H9 (cell line): ENCODE data around the gene PI4K2A. TPM values are rescaled to one million over a fixed set of nuclear protein-coding genes. Genes with fewer than 3 reads are reported as not detected.

ENCODE experiments used
- DNase-seq: peaks from one replicate; pipeline ENCODE4 v3.0.0-alpha.2; 2017
- H2AFZ ChIP-seq: one replicate; pipeline ENCODE4 v1.6.1; 2013; ENCODE audit warnings: mild to moderate bottlenecking, low read length, control low read depth, moderate library complexity
- H2AK5ac ChIP-seq: 2 replicates; pipeline ENCODE4 v1.6.1; 2013; ENCODE audit warnings: low read length, control low read depth, mixed read lengths; ENCODE audit not compliant: insufficient read length
- H2BK120ac ChIP-seq: one replicate; pipeline ENCODE4 v1.6.1; 2013; ENCODE audit warnings: low read depth, mild to moderate bottlenecking, low read length, control low read depth, inconsistent platforms; ENCODE audit not compliant: poor library complexity, severe bottlenecking
- H2BK12ac ChIP-seq: 2 replicates; pipeline ENCODE4 v1.6.1; 2013; ENCODE audit warnings: low read length, control low read depth, mixed read lengths, low read depth; ENCODE audit not compliant: insufficient read length
- H2BK15ac ChIP-seq: 2 replicates; pipeline ENCODE4 v1.6.1; 2013; ENCODE audit warnings: low read depth, low read length, control low read depth
- H2BK20ac ChIP-seq: one replicate; pipeline ENCODE4 v1.6.1; 2013; ENCODE audit warnings: low read depth, mild to moderate bottlenecking, low read length, control low read depth, inconsistent platforms; ENCODE audit not compliant: poor library complexity, severe bottlenecking
- H2BK5ac ChIP-seq: 2 replicates; pipeline ENCODE4 v1.6.1; 2013; ENCODE audit warnings: low read length, control low read depth, mixed read lengths; ENCODE audit not compliant: insufficient read length
- H3K14ac ChIP-seq: 2 replicates; pipeline ENCODE4 v1.6.1; 2013; ENCODE audit warnings: low read length, control low read depth; ENCODE audit not compliant: insufficient read depth
- H3K18ac ChIP-seq: 2 replicates; pipeline ENCODE4 v1.6.1; 2013; ENCODE audit warnings: low read depth, mild to moderate bottlenecking, mixed read lengths, low read length, control low read depth; ENCODE audit not compliant: insufficient read length
- H3K23ac ChIP-seq: 2 replicates; pipeline ENCODE4 v1.6.1; 2013; ENCODE audit warnings: low read length, control low read depth, mixed read lengths, low read depth; ENCODE audit not compliant: insufficient read length
- H3K23me2 ChIP-seq: 2 replicates; pipeline ENCODE4 v1.6.1; 2013; ENCODE audit warnings: low read depth, mild to moderate bottlenecking, mixed read lengths, low read length, control low read depth; ENCODE audit not compliant: insufficient read length, poor library complexity, severe bottlenecking
- H3K27ac ChIP-seq: 2 replicates; pipeline ENCODE4 v1.5.1; 2013; ENCODE audit warnings: low read length, control low read depth, mixed read lengths, low read depth; ENCODE audit not compliant: insufficient read length
- H3K27me3 ChIP-seq: 2 replicates; pipeline ENCODE4 v1.6.1; 2013; ENCODE audit warnings: low read length, control low read depth, inconsistent platforms; ENCODE audit not compliant: insufficient read depth
- H3K4ac ChIP-seq: 2 replicates; pipeline ENCODE4 v1.6.1; 2013; ENCODE audit warnings: low read depth, mild to moderate bottlenecking, control low read depth, inconsistent platforms, low read length, moderate library complexity
- H3K4me1 ChIP-seq: 2 replicates; pipeline ENCODE4 v1.6.1; 2013; ENCODE audit warnings: low read length, control low read depth, inconsistent platforms; ENCODE audit not compliant: insufficient read depth
- H3K4me2 ChIP-seq: 2 replicates; pipeline ENCODE4 v1.6.1; 2013; ENCODE audit warnings: low read length, control low read depth, mixed read lengths; ENCODE audit not compliant: insufficient read length, insufficient read depth
- H3K56ac ChIP-seq: 2 replicates; pipeline ENCODE4 v1.6.1; 2013; ENCODE audit warnings: low read depth, mild to moderate bottlenecking, mixed read lengths, low read length, control low read depth; ENCODE audit not compliant: insufficient read length
- H3K79me1 ChIP-seq: 2 replicates; pipeline ENCODE4 v1.6.1; 2013; ENCODE audit warnings: low read depth, mild to moderate bottlenecking, moderate library complexity, low read length, control low read depth, inconsistent platforms; ENCODE audit not compliant: insufficient read depth, poor library complexity, severe bottlenecking
- H3K79me2 ChIP-seq: 2 replicates; pipeline ENCODE4 v1.6.1; 2013; ENCODE audit warnings: low read length, control low read depth, inconsistent platforms; ENCODE audit not compliant: insufficient read depth
- H3K9ac ChIP-seq: 2 replicates; pipeline ENCODE4 v1.6.1; 2013; ENCODE audit warnings: low read length, control low read depth, mixed read lengths; ENCODE audit not compliant: insufficient read length; ENCODE audit errors: extremely low read depth
- H3K9me3 ChIP-seq: one replicate; pipeline ENCODE4 v1.6.1; 2013; ENCODE audit warnings: low read depth, low read length, inconsistent platforms; ENCODE audit not compliant: control insufficient read depth
- H3T11ph ChIP-seq: one replicate; pipeline ENCODE4 v1.6.1; 2013; ENCODE audit warnings: mild to moderate bottlenecking, low read length, control low read depth, inconsistent platforms
- H4K20me1 ChIP-seq: one replicate; pipeline ENCODE4 v1.6.1; 2013; ENCODE audit not compliant: control insufficient read depth, insufficient read length, insufficient read depth
- H4K5ac ChIP-seq: 2 replicates; pipeline ENCODE4 v1.6.1; 2013; ENCODE audit warnings: low read depth, mild to moderate bottlenecking, mixed read lengths, low read length, control low read depth; ENCODE audit not compliant: insufficient read length
- H4K8ac ChIP-seq: replicated peaks from 2 replicates; pipeline ENCODE4 v1.6.1; 2013; ENCODE audit warnings: low read length, control low read depth, mixed read lengths, low read depth; ENCODE audit not compliant: insufficient read length
- H4K91ac ChIP-seq: 2 replicates; pipeline ENCODE4 v1.6.1; 2013; ENCODE audit warnings: low read depth, mild to moderate bottlenecking, moderate library complexity, mixed read lengths, low read length, control low read depth; ENCODE audit not compliant: insufficient read length
- H3K27ac Mint-ChIP-seq, 3 experiments: 2 replicates in 2 of 3; 3 replicates in 1 of 3; pipeline ENCODE4 v1.8.0; 2020 to 2021; ENCODE audit warnings: mixed read lengths in 3 of 3, mild to moderate bottlenecking in 1 of 3, moderate library complexity in 1 of 3
- H3K27me3 Mint-ChIP-seq: 2 replicates; pipeline ENCODE4 v1.8.0; 2021; ENCODE audit warnings: low read depth, mild to moderate bottlenecking, moderate library complexity, mixed read lengths
- H3K36me3 Mint-ChIP-seq, 3 experiments: 2 replicates in 2 of 3; 3 replicates in 1 of 3; pipeline ENCODE4 v1.8.0; 2020 to 2021; ENCODE audit warnings: low read depth in 3 of 3, mixed read lengths in 3 of 3; ENCODE audit not compliant: insufficient read depth in 1 of 3
- H3K4me1 Mint-ChIP-seq, 2 experiments: 2 replicates each; pipeline ENCODE4 v1.8.0; 2020; ENCODE audit warnings: mixed read lengths in 2 of 2
- H3K4me3 Mint-ChIP-seq, 2 experiments: 2 replicates in 1 of 2; 3 replicates in 1 of 2; pipeline ENCODE4 v1.8.0; 2020 to 2021; ENCODE audit warnings: mild to moderate bottlenecking in 2 of 2, mixed read lengths in 2 of 2, moderate library complexity in 1 of 2
- H3K9me3 Mint-ChIP-seq, 2 experiments: 2 replicates in 1 of 2; 3 replicates in 1 of 2; pipeline ENCODE4 v1.8.0; 2020; ENCODE audit warnings: mild to moderate bottlenecking in 2 of 2, mixed read lengths in 2 of 2, moderate library complexity in 1 of 2
- WGBS: extraction: QIAGEN DNeasy Blood & Tissue Kit; methylation state at CpG from one replicate; pipeline ENCODE4 v1.1.7; 2013; ENCODE audit warnings: missing lambda C conversion rate, low lambda C conversion rate, mixed read lengths; ENCODE audit not compliant: insufficient read length; ENCODE audit errors: extremely low coverage; 5-methylcytosine and 5-hydroxymethylcytosine counted together
- total RNA-seq: library from RNA; stranded (reverse); gene quantifications from 2 replicates; pipeline ENCODE4 v1.2.1, GENCODE V29; 2021
- TF ChIP-seq, protein P1 (sequence below): fragments of 200-600 bp; sonication (generic); conservative IDR thresholded peaks from 3 replicates; pipeline ENCODE4 v1.8.0; 2021; ENCODE audit warnings: antibody characterized with exemption, mild to moderate bottlenecking

PI4K2A gene
- total RNA-seq, 1 experiment from 2014 or later, result 30.9 TPM

DNA sequence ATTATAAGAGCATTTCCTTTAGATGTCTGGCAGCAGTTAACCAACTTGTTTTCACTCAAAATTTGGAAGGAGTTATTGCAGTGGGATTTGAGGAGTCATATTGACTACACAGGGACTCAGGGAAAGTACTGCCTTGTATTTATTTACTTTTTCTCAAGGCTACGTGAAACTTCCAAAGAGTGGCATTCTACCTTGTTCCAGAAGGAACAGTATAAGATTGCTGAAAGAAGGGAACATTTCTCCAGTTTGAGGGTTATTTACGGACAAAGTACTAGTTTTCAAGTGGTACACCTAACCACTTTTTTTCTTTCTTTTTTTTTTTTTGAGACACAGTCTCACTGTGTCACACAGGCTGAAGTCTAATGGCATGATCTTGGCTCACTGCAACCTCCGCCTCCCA, 12.2 kb upstream of the PI4K2A start:
- no peak overlapping the region for H2BK120ac ChIP-seq
- no peak overlapping the region for H2BK15ac ChIP-seq
- Mint-ChIP-seq H3K4me1 (peaks cover 6 to 7% of the 10 kb centered on the region in 2 experiments), H3K27me3 (no peaks in the 10 kb centered on the region), H3K36me3 (peaks cover 0 to 1% (median under 1%) of the 10 kb centered on the region in 3 experiments; a peak in 4 of 7 replicates), H3K27ac (no peak overlapping the region), H3K4me3 (no peak overlapping the region), H3K9me3 (no peaks in the 10 kb centered on the region; a peak in 1 of 5 replicates)
- peaks cover 4% of the 10 kb centered on the region for H3K23me2 ChIP-seq
- H3K27ac ChIP-seq, result no peak overlapping the region
- no peak overlapping the region for H3K14ac ChIP-seq
- H3K23ac ChIP-seq, result no peak overlapping the region
- H2BK12ac ChIP-seq, result no peak overlapping the region
- no peaks in the 10 kb centered on the region for H3K9me3 ChIP-seq
- H4K8ac ChIP-seq, result no peak overlapping the region
- H2AK5ac ChIP-seq, result no peak overlapping the region
- WGBS, result no CpG with 5 or more reads among the region's 3 CpGs
- H3K56ac ChIP-seq, result no peak overlapping the region
- H3K79me1 ChIP-seq, result no peaks in the 10 kb centered on the region
- no peak overlapping the region for H4K91ac ChIP-seq
- no peak overlapping the region for H2BK5ac ChIP-seq
- no peak for DNase-seq
- no peak overlapping the region for H3K4me2 ChIP-seq
- H3T11ph ChIP-seq, result no peak overlapping the region
- H3K4me1 ChIP-seq, result no peaks in the 10 kb centered on the region
- H3K27me3 ChIP-seq, result no peaks in the 10 kb centered on the region
- no peak overlapping the region for H3K18ac ChIP-seq
- H4K5ac ChIP-seq, result no peak overlapping the region
- H2AFZ ChIP-seq, result no peak overlapping the region
- H4K20me1 ChIP-seq, result no peaks in the 10 kb centered on the region
- H3K4ac ChIP-seq, result no peak overlapping the region
- H3K9ac ChIP-seq, result no peak overlapping the region
- TF ChIP-seq, protein P1, sequence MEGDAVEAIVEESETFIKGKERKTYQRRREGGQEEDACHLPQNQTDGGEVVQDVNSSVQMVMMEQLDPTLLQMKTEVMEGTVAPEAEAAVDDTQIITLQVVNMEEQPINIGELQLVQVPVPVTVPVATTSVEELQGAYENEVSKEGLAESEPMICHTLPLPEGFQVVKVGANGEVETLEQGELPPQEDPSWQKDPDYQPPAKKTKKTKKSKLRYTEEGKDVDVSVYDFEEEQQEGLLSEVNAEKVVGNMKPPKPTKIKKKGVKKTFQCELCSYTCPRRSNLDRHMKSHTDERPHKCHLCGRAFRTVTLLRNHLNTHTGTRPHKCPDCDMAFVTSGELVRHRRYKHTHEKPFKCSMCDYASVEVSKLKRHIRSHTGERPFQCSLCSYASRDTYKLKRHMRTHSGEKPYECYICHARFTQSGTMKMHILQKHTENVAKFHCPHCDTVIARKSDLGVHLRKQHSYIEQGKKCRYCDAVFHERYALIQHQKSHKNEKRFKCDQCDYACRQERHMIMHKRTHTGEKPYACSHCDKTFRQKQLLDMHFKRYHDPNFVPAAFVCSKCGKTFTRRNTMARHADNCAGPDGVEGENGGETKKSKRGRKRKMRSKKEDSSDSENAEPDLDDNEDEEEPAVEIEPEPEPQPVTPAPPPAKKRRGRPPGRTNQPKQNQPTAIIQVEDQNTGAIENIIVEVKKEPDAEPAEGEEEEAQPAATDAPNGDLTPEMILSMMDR, result no peak
- H3K79me2 ChIP-seq, result 0 out of 2 replicates have a peak, but pooled peaks cover 3% of the 10 kb centered on the region
- no peak overlapping the region for H2BK20ac ChIP-seq
